ENCODE results near the gene TNNT1.

DNA sequence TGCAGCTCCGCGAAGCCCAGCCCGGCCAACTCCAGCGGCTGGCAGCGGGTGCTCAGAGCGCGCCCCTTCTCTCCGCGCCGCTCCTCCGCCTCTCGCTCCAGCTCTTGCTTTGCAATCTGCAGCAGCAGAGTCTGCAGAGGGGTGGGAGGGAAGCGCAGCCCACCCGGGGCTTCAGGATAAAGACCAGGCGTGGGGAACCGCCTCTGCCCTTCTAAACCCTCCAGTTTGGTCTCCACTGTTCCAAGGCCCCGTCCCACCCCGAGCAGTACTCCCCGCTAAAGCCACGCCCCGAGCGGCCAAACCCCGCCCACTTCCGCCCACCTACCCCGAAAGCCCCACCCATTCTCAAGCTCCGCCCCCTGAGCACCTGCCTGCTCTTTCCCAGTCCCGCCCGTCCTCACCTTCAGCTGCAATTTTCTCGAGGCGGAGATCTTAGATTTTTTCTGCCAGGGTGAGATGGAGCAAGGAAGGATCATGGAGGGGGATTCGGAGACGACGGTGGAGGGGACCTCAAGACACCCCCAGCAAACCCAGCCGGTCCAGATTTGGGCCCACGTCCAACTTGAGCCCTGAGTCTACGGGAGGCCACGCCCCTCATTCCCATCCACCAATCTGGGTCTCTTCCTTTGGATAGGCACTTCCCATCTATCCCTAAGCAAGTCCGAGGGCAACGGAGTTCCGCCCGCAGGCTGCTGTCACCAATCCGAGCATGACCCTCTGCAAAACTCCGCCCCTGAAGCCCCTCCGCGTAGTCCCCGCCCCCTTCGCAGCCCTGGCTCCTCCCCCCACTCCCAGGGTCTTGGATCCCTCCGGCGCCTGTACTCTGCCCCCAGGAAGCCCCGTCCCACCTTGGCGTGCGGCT, 7.4 kb upstream of the TNNT1 start:
- TF ChIP-seq CTCF (IDR thresholded peaks at IDR 0.05), result no peak
- no peak for TF ChIP-seq POLR2A (IDR thresholded peaks at IDR 0.05)
